Activated CD4-positive, CD25-positive, alpha-beta regulatory T cell treated with anti-CD3 and anti-CD28 coated beads, Interleukin-2, amount 50 U/mL, for 16 hours (primary cell): ENCODE measurements around the gene PTPN14.
"Not testable (repeated sequence)": the region's sequence is repeated elsewhere in the genome, so short reads cannot be mapped to it uniquely, and the experiment has no call there.

ENCODE experiments used
- DNase-seq: peaks from one replicate; pipeline ENCODE4 v3.0.0-alpha.2; 2020; ENCODE audit warnings: low read depth, low spot score

The PTPN14 gene

DNA sequence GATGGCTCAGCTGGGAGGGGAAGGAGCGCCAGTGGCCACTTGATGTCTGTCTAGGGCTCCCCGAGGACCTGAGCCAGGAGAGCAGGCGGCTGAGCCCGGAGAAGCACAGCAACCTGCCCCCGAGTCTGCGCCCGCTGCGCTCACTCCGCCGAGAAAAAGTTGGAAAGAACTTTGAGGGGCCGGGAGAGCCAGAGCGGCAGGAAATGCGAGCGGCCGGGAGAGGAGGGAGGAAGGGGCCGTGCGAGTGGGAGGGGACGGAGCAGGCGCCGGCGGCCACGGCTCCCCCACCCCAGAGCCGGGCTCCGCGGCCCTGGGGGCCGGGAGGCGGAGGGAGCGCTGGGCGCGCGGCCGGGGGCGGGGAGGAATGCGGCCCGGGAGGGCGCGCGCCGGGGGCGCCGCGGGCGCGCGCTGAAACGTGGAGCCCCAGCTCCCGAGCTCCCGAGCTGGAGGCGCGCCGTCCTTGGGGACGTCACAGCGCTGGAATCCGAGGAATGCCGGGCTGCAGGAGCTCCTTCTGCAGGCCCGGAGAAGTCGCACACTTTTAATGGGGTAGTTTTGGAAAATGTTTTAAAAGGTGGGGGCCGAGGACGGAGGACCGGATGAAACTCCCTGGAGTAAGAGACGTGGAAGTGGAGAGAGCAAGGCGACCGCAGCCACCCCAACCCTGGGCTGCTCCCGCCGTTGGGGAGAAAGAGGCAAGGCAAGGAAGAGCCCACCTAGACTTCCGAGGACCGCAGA is at the start of gene PTPN14:
PTPN14 (minus strand) TSS at position 167 of the 738 bp plus-strand sequence. CDS start 86,799 bp downstream, outside the sequence.
- no peak for DNase-seq

DNA sequence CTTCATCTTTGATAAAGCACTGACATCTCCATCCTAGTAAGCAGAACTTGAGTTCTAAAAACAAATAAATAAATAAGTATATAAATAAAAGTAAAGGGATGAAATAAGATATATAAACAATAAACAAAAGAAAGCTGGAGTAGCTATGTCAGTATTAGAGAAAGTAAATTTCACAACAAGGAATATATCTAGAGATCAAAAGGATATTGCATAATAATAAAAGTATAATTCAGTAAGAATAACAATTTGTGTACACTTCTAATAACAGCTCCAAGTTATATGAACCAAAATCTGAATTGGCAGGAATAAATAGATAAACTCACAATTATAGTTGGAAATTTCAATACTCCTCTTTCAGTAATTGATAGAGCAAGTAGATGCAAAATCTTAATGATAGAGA is 41.8 kb upstream of the PTPN14 start:
- DNase-seq: no peak

DNA sequence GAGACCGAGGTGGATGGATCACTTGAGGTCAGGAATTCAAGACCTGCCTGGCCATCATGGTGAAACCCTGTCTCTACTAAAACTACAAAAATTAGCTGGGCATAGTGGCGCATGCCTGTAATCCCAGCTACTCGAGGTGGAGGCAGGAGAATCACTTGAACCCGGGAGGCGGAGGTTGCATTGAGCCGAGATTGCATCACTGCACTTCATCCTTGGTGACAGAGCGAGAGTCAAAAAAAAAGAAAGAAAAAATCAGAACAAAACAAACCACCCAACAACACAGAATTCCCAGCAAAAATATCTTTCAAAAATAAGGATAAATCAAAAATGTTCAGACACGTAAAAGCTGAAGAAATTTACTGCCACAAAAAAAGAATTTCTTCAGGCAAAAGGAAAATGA is 40.5 kb upstream of the PTPN14 start:
- not testable (repeated sequence) for DNase-seq

GRCh38 chr1:214590696-214591095 is 39.3 kb upstream of the PTPN14 start:
- no peak for DNase-seq

- no peak for DNase-seq
These were observed 37.7 kb upstream of the PTPN14 start for GRCh38 chr1:214588963-214589597.

DNA sequence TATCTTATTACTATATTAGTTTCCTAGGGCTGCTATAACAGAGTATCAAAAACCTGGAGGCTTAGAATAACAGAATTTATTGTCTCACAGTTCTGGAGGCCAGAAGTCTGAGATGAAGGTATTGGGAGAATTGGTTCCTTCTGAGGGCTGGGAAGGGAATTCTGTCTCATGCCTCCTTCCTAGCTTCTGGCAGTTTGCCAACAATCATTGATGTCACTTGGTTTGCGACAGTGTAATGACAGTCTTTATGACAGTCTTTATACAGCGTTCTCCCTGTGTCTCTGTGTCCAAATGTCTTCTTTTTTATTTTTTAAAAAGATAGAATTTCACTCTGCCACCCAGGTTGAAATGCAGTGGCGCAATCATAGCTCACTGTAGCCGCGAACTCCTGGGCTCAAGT is 35.8 kb upstream of the PTPN14 start:
- DNase-seq: no peak

DNA sequence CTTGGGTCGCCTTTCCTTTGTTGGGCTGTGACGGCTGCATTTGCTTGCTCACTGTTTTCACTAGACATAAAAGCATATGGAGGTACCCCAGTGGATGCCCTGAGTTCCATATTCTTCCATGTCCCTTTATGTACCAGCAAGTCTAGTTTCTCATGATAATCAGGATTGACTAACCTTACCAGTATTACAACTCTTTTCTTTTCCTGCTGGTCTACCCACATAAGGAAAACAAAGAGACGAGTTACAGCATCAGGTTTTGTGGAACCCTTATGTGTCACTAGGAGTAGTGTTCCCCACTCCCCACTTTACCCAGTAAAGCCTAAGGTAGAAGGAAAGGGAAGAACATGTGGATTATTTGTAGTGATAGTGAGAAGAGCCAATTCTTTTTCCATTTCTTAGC is 35.2 kb upstream of the PTPN14 start:
- DNase-seq: no peak

- DNase-seq: no peak
These were observed 33.7 kb upstream of the PTPN14 start for GRCh38 chr1:214584805-214585766.

DNA sequence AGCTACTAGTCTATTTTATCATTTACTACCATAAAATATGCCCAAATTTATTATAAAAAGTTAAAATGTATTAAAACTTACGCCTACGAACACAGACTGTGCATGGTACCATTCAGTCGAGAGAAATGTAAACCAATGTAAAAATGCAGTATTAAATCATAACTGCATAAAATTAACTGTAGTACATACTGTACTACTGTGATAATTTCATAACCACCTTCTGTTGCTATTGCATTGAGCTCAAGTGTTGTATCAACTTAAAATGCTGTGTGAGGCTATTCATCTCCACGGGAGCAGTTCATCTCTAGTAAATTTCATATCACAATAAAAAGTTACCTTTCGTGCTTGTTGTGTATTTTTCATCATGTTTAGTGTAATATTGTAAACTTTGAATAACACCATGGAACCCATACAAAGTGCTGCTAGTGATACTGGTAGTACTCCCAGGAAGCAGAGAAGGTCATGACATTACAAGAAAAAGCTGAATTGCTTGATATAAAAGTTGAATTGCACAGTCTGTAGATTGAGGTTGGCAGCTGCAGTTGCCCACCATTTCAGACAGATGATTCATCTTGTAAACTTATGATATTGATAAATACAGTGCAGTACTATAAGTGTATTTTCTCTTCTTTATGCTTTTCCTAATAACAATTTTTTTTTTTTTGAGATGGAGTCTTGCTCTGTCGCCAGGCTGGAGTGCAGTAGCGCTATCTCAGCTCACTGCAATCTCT is 32.6 kb upstream of the PTPN14 start:
- DNase-seq: no peak

DNA sequence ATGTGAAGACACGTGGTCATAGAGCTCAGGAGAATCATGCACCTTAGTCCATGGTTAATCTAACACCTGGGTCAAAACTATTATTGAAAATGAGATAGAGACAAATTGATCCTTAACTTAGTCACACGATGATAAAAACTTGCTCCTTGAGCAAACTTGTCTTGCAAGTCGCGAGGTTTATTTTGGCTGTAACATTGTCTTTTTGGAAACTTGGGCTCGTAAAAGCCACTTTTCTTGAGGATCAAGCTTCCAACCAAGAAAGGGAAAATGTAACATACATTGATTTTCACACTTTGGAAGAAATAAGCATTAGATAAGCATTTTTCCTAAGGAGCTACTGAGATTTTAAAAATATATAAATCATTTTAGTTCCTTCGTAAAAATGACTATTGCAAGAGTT is 31.7 kb upstream of the PTPN14 start:
- DNase-seq: no peak

DNA sequence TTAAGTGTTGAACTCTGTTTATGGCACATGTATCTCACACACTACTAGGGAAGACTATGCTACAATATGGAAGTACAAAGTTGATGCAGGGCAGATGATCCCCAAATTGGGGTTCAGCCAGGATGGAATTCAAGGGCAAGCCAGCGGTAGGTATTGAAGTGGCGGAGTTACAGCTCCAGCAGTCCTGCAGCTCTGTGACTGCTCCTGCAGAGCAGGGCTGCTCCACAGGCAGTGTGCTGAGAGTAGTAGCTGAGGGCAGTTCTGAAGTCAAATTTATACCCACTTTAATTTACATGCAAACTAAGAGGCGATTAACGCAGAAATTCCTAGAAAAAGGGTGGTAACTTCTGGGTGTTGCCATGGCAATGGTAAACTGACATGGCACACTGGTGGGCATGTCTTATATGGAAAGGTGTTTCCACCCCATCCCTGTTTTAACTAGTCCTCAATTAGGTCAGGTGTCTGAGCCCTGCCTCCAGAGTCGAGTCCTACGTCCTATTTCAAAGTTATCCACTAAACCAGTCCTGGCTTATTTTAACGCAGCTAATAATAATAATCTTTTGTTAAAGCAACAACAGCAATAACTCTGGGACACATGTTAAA is 31.0 kb upstream of the PTPN14 start:
- no peak for DNase-seq

GRCh38 chr1:214581785-214582184 is 30.4 kb upstream of the PTPN14 start:
- no peak for DNase-seq

- no peak for DNase-seq
These were observed 27.8 kb upstream of the PTPN14 start for GRCh38 chr1:214579183-214579582.

GRCh38 chr1:214576120-214576519 is 24.7 kb upstream of the PTPN14 start:
- DNase-seq: not testable (repeated sequence)

GRCh38 chr1:214574598-214575411 is 23.4 kb upstream of the PTPN14 start:
- DNase-seq: no peak

- no peak for DNase-seq
These were observed 22.2 kb upstream of the PTPN14 start for GRCh38 chr1:214573386-214574318.

- DNase-seq: no peak
These were observed 19.9 kb upstream of the PTPN14 start for GRCh38 chr1:214571281-214571680.

DNA sequence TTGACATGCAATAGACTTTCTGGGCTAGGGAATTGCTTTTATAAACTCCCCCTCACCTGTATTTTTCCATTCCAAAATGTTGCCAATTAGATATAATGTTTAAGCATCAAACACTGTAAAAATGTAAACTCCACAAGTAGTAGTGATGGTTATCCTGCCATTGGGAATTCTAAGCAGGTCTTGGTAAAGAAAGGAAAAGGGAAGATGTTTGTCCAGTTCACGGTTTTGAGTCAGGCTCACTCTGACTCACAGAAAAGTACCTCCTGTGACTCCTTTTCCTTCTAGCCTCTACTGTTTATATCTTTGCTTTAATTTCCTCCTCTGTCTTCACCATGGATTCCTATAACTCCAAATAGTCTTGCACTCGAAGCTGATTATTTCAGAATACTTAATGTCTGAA is 19.0 kb upstream of the PTPN14 start:
- DNase-seq: no peak

DNA sequence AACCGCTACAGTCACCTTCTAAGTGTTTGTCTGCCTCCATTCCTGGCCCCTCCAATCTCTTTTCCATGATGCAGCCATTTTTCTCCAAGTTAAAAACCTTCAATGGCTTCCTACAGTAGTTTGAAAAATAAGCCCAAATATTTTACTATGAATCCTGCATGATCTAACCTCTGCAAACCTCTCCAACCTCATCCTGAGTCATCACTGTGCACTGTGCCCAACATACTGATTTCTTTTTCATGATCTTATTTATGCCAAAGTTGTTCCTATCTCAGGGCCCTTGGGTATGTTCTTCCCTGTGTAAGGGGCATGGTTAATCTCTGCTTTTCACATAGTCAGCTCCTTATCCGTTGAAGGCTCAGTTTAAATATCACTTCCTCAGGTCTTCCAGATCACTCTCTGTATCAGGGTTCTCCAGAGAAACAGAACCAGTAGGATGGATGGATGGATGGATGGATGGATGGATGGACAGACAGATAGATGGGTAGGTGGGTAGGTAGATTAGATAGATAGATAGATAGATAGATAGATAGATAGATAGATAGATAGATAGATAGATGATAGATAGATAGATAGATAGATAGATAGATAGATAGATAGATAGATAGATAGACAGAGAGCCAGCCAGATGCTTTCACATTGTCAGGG is 18.1 kb upstream of the PTPN14 start:
- DNase-seq: no peak
